ENCODE measurements around the gene C19orf47.
"Not testable (repeated sequence)": the region's sequence is repeated elsewhere in the genome, so short reads cannot be mapped to it uniquely, and the experiment has no call there.

C19orf47 gene

GRCh38 chr19:40342644-40343311 lies 5.4 kb downstream of the C19orf47 start:
- H3K4me3 Mint-ChIP-seq, result no peak overlapping the region
- peaks cover 47% of the 10 kb centered on the region for H3K36me3 Mint-ChIP-seq (ENCODE audit: low read depth)
- H3K27ac Mint-ChIP-seq, result peak overlapping the region; percentile 33

DNA sequence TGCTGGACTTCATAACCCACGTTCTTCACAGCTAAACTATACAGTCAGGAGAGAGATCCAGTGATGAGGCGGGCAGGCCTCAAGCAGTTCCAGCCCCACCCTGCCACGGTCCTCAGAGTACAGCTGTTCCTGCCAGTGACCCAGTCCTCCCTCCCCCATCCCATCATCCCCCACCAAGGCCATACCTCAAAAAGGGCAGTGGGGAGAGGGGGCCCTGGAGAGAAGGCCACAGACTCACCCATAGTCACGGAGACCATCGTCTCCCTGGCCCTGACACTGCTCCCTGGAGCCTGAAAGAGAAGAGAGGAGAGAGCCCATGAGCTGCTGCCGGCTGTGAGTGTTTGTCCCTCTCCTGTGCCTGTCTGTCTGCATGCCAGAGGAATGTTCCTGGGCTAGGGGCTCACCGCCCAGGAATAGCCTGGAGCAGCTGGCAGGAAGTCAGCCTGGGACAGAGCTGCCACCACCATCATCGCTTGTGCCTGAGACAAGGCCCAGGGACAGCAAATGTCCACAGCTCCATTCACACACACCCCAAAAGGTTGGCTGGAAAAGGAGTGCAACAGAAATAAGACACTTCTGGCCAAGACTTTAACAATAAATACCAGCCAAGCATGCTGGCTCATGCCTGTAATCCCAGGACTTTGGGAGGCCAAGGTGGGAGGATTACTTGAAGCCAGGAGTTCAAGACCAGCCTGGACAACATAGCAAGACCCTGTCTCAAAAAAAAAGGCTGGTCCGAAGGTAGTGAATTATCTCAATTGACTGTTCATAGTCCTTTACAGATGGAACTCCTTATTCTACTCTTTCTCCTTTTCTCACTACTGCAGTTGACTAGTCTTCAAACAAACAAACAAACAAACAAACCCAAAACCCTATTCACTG lies 6.4 kb downstream of the C19orf47 start:
- H3K36me3 Mint-ChIP-seq (ENCODE audit: low read depth), result peaks cover 49% of the 10 kb centered on the region
- H3K27ac Mint-ChIP-seq, result peak overlapping the region; percentile 33
- H3K4me1 Mint-ChIP-seq (ENCODE audit: low read depth), result peaks cover 16% of the 10 kb centered on the region
- H3K9me3 Mint-ChIP-seq, result no peaks in the 10 kb centered on the region
- no peak for DNase-seq
- no peaks in the 10 kb centered on the region for H3K27me3 Mint-ChIP-seq
- H3K4me3 Mint-ChIP-seq, result no peak overlapping the region

More at GRCh38 chr19:40342644-40343311, 5.4 kb downstream of the C19orf47 start:
- peaks cover 25% of the 10 kb centered on the region for H3K4me1 Mint-ChIP-seq (ENCODE audit: low read depth)
- H3K9me3 Mint-ChIP-seq, result no peaks in the 10 kb centered on the region
- no peak for DNase-seq
- no peaks in the 10 kb centered on the region for H3K27me3 Mint-ChIP-seq

GRCh38 chr19:40339018-40339728 lies 9.0 kb downstream of the C19orf47 start:
- no peak for DNase-seq
- Mint-ChIP-seq H3K27me3 (no peaks in the 10 kb centered on the region), H3K4me1 (ENCODE audit: low read depth) (peaks cover 6% of the 10 kb centered on the region), H3K9me3 (no peaks in the 10 kb centered on the region), H3K27ac (no peak overlapping the region), H3K4me3 (no peak overlapping the region), H3K36me3 (ENCODE audit: low read depth) (peaks cover 64% of the 10 kb centered on the region)

- no peak overlapping the region for H3K4me3 Mint-ChIP-seq
- no peak overlapping the region for H3K27ac Mint-ChIP-seq
- H3K36me3 Mint-ChIP-seq (ENCODE audit: low read depth), result peaks cover 70% of the 10 kb centered on the region
- H3K9me3 Mint-ChIP-seq, result no peaks in the 10 kb centered on the region
- H3K27me3 Mint-ChIP-seq, result no peaks in the 10 kb centered on the region
- no peaks in the 10 kb centered on the region for H3K4me1 Mint-ChIP-seq (ENCODE audit: low read depth)
- DNase-seq, result no peak
Observed at GRCh38 chr19:40337594-40337993, 10.6 kb downstream of the C19orf47 start.

DNA sequence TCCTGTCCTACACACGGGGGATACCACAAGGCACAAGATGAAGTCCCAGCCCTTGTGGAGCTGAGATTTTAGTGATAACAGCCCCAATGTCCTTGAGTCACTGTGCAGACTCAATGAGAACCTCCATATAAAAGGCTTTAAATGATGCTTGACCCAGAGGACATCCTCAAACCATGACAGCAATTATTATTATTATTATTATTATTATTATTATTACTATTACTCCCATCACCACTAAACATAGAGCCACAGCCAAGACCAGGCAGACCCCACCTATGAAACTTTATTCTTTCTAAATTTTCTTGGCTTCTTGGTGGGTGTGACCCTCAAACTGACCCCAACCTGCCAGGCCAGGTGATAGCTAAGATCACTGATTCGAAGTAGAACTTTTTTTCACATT lies 11.1 kb downstream of the C19orf47 start:
- no peaks in the 10 kb centered on the region for H3K27me3 Mint-ChIP-seq
- no peak overlapping the region for H3K4me3 Mint-ChIP-seq
- peaks cover 73% of the 10 kb centered on the region for H3K36me3 Mint-ChIP-seq (ENCODE audit: low read depth)

DNA sequence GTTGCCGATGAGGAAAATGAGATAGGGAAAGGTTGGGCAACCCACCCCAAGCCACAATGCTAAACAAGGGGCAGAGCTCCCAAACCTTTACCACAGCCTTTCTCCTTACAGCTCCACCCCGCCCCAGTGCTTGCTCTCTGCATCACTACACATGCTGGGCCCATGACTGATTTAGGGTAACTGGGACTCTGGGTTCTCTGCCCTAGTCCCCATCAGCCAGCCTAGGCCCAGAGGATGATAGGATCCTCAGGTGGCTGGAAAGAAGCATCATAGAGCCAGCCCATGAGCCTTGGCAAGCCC lies 11.6 kb downstream of the C19orf47 start:
- Mint-ChIP-seq H3K4me1 (ENCODE audit: low read depth) (no peaks in the 10 kb centered on the region), H3K36me3 (ENCODE audit: low read depth) (peaks cover 75% of the 10 kb centered on the region), H3K9me3 (no peaks in the 10 kb centered on the region), H3K27me3 (no peaks in the 10 kb centered on the region), H3K27ac (no peak overlapping the region), H3K4me3 (no peak overlapping the region)
- no peak for DNase-seq

More for the DNA sequence above, 11.1 kb downstream of the C19orf47 start:
- Mint-ChIP-seq H3K27ac (no peak overlapping the region), H3K9me3 (no peaks in the 10 kb centered on the region), H3K4me1 (ENCODE audit: low read depth) (no peaks in the 10 kb centered on the region)
- no peak for DNase-seq

- no peak overlapping the region for H3K27ac Mint-ChIP-seq
- H3K4me3 Mint-ChIP-seq, result no peak overlapping the region
- DNase-seq, result no peak
- no peaks in the 10 kb centered on the region for H3K4me1 Mint-ChIP-seq (ENCODE audit: low read depth)
- H3K36me3 Mint-ChIP-seq (ENCODE audit: low read depth), result peaks cover 77% of the 10 kb centered on the region
- no peaks in the 10 kb centered on the region for H3K27me3 Mint-ChIP-seq
- no peaks in the 10 kb centered on the region for H3K9me3 Mint-ChIP-seq
Observed at GRCh38 chr19:40335855-40336600, 12.2 kb downstream of the C19orf47 start.

- Mint-ChIP-seq H3K27me3 (no peaks in the 10 kb centered on the region), H3K4me3 (no peak overlapping the region), H3K36me3 (ENCODE audit: low read depth) (peaks cover 80% of the 10 kb centered on the region), H3K4me1 (ENCODE audit: low read depth) (no peaks in the 10 kb centered on the region), H3K9me3 (no peaks in the 10 kb centered on the region), H3K27ac (no peak overlapping the region)
- no peak for DNase-seq
Observed at GRCh38 chr19:40335101-40335500, 13.1 kb downstream of the C19orf47 start.

DNA sequence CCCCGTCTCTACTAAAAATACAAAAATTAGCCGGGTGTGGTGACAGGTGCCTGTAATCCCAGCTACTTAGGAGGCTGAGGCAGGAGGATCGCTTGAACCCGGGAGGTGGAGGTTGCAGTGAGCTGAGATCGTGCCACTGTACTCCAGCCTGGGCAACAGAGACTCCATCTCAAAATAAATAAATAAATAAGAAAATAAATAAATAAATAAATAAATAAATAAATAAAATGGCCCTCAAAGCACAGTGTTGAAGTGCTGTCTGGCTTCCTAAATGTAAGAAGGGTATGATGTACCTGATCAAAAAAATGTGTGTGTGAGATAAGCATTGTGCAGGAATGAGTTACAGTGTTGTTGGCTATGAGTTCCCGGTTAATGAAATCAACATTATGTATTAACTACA lies 15.1 kb downstream of the C19orf47 start:
- not testable (repeated sequence) for H3K4me3 Mint-ChIP-seq; DNase-seq; H3K27me3 Mint-ChIP-seq; H3K27ac Mint-ChIP-seq; H3K9me3 Mint-ChIP-seq; H3K4me1 Mint-ChIP-seq (ENCODE audit: low read depth)
- H3K36me3 Mint-ChIP-seq (ENCODE audit: low read depth), result peaks cover 85% of the 10 kb centered on the region

GRCh38 chr19:40332669-40333068 lies 15.5 kb downstream of the C19orf47 start:
- Mint-ChIP-seq H3K4me3 (no peak overlapping the region), H3K27ac (no peak overlapping the region), H3K36me3 (ENCODE audit: low read depth) (peaks cover 87% of the 10 kb centered on the region), H3K4me1 (ENCODE audit: low read depth) (no peaks in the 10 kb centered on the region), H3K9me3 (no peaks in the 10 kb centered on the region), H3K27me3 (no peaks in the 10 kb centered on the region)
- no peak for DNase-seq

DNA sequence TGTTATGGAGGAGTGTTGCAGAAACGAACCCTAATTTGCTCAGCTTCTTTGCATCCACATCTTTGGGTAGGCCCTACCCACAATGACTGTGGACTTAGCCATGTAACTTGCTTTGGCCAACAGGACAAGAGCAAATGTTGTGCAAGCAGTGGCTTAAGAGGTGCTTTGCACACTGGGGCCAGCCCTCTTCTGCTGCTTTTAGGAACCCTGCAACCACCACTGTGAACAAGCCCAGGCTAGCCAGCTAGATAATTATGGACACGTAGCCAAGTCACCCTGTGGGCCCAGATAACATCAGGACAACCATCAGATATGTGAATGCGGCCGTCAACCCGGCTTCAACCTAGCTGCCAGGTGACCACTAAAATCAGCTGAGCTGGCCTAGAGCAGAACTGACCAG lies 17.1 kb downstream of the C19orf47 start:
- no peaks in the 10 kb centered on the region for H3K27me3 Mint-ChIP-seq
- no peaks in the 10 kb centered on the region for H3K4me1 Mint-ChIP-seq (ENCODE audit: low read depth)
- no peak overlapping the region for H3K27ac Mint-ChIP-seq
- no peak for DNase-seq
- H3K9me3 Mint-ChIP-seq, result no peaks in the 10 kb centered on the region
- H3K4me3 Mint-ChIP-seq, result no peak overlapping the region
- H3K36me3 Mint-ChIP-seq (ENCODE audit: low read depth), result peaks cover 92% of the 10 kb centered on the region

DNA sequence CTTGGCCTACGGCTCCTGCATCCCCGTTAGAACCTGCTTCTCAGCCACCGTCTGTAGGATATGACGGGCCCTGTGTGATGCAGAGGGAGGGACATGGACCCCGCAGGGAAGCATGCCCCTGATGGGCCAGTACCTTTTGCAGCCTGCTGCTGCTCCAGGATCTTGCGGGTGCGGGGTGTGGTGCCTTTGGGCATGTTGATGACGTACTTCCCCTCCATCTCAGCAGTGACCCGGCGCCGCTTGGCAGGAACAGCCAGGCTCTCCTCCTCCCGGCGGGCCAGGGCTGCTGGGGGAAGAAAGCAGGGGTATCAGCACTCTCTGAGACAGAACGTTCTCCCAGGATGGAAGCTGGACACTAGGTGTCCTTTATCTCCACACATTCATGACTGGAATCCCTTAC lies 22.0 kb downstream of the C19orf47 start:
- no peaks in the 10 kb centered on the region for H3K4me1 Mint-ChIP-seq (ENCODE audit: low read depth)
- no peak overlapping the region for H3K4me3 Mint-ChIP-seq
- no peak overlapping the region for H3K27ac Mint-ChIP-seq
- no peaks in the 10 kb centered on the region for H3K27me3 Mint-ChIP-seq
- DNase-seq, result no peak
- H3K36me3 Mint-ChIP-seq (ENCODE audit: low read depth), result peaks cover 98% of the 10 kb centered on the region
- H3K9me3 Mint-ChIP-seq, result no peaks in the 10 kb centered on the region

GRCh38 chr19:40323705-40324104 lies 24.5 kb downstream of the C19orf47 start:
- no peak overlapping the region for H3K27ac Mint-ChIP-seq
- DNase-seq, result no peak
- H3K4me3 Mint-ChIP-seq, result no peak overlapping the region

GRCh38 chr19:40322951-40323615 lies 25.1 kb downstream of the C19orf47 start:
- Mint-ChIP-seq H3K9me3 (no peaks in the 10 kb centered on the region), H3K36me3 (ENCODE audit: low read depth) (peaks cover 92% of the 10 kb centered on the region), H3K4me3 (no peak overlapping the region), H3K27ac (no peak overlapping the region), H3K4me1 (ENCODE audit: low read depth) (no peaks in the 10 kb centered on the region), H3K27me3 (no peaks in the 10 kb centered on the region)
- no peak for DNase-seq

More at GRCh38 chr19:40323705-40324104, 24.5 kb downstream of the C19orf47 start:
- Mint-ChIP-seq H3K9me3 (no peaks in the 10 kb centered on the region), H3K27me3 (no peaks in the 10 kb centered on the region), H3K4me1 (ENCODE audit: low read depth) (no peaks in the 10 kb centered on the region), H3K36me3 (ENCODE audit: low read depth) (peaks cover 93% of the 10 kb centered on the region)

Measured in activated T-cell treated with anti-CD3 and anti-CD28 coated beads, Interleukin-2, amount 50 U/mL, for 24 hours (primary cell).